HepG2 (cell line): ENCODE results near the gene GPR42.

Experiments used
- ATF3 ChIP-seq: sonication (generic); formaldehyde crosslinking; IDR thresholded peaks from 2 replicates; pipeline ENCODE4 v1.4.0; 2020; ENCODE audit warnings: missing genetic modification reagents
- CBX1 ChIP-seq: IDR thresholded peaks from one replicate; pipeline ENCODE4 v1.6.1; 2016; ENCODE audit warnings: antibody characterized with exemption, low read depth
- CTCF ChIP-seq: sonication (generic); formaldehyde crosslinking; IDR thresholded peaks from 2 replicates; pipeline ENCODE4 v1.5.0; 2020; ENCODE audit warnings: mild to moderate bottlenecking, missing genetic modification reagents, moderate library complexity
- EP300 ChIP-seq, 3 experiments: sonication (generic) in 1 of 3; formaldehyde crosslinking in 1 of 3; IDR thresholded peaks; 2 replicates each; pipeline versions ENCODE4 v1.5.1 to v1.6.1; 2011 to 2020; ENCODE audit warnings: low read depth in 2 of 3, low read length in 2 of 3, borderline replicate concordance in 1 of 3, improper control_type of control experiment in 1 of 3, mild to moderate bottlenecking in 1 of 3, missing genetic modification reagents in 1 of 3, moderate library complexity in 1 of 3
- FOSL1 ChIP-seq: sonication (generic); formaldehyde crosslinking; IDR thresholded peaks from 2 replicates; pipeline ENCODE4 v1.9.0; 2021; ENCODE audit warnings: missing genetic modification reagents, borderline replicate concordance
- NR2F6 ChIP-seq, 2 experiments: IDR thresholded peaks; 2 replicates each; pipeline ENCODE4 v1.6.1; 2016; ENCODE audit warnings: antibody characterized with exemption in 1 of 2, mild to moderate bottlenecking in 1 of 2
- PCBP2 ChIP-seq: fragments of 200-400 bp; formaldehyde crosslinking; optimal IDR thresholded peaks from 2 replicates; pipeline ENCODE3; 2018; ENCODE audit warnings: low read length, low read depth; ENCODE audit not compliant: poor library complexity, severe bottlenecking
- ZFP82 ChIP-seq: sonication (generic); formaldehyde crosslinking; IDR thresholded peaks from 2 replicates; pipeline ENCODE4 v1.5.1; 2020; ENCODE audit warnings: mild to moderate bottlenecking, missing genetic modification reagents, borderline replicate concordance
- ZNF232 ChIP-seq: sonication (generic); formaldehyde crosslinking; IDR thresholded peaks from 2 replicates; pipeline ENCODE4 v1.4.0; 2020; ENCODE audit warnings: missing genetic modification reagents, borderline replicate concordance
- ZNF557 ChIP-seq: sonication (generic); formaldehyde crosslinking; IDR thresholded peaks from 2 replicates; pipeline ENCODE4 v1.4.0; 2020; ENCODE audit warnings: missing genetic modification reagents
- ZNF709 ChIP-seq: sonication (generic); formaldehyde crosslinking; IDR thresholded peaks from 2 replicates; pipeline ENCODE4 v1.5.0; 2020; ENCODE audit warnings: mild to moderate bottlenecking, missing genetic modification reagents

DNA sequence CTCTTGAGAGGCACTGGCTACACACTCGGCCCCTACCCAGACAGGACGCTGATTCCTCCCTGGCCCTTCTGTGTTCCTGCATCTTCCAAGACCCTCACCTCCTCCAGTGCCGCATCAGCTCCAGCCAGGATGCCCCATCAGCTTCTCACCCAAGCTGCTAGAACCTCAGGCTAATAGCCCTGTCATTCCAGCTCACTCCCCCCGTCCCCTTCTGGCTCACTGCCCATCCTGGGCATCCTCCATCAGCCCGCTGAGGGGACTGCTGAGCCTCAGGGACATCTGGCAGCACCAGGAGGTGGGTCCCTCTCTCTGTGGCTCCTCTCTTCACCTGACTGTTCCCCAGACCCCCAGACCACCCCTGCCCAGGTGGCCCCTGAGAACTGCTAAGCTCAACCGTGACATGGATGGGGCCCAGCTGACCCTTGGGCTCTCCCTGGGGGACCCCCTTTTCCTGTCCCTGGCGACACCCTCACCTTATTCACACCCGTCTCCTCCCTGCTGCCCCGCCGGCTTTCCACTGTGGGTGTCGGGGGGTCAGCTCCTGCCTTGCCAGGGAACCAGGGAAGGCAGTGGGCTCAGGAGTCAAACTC lies 7.8 kb upstream of the GPR42 start:
- TF ChIP-seq EP300 (IDR thresholded peaks at IDR 0.05; ENCODE audit: low read depth in 2 of 2, low read length in 2 of 2), result no peak
- TF ChIP-seq EP300 (CRISPR knock-in tag; IDR thresholded peaks at IDR 0.05; ENCODE audit: borderline replicate concordance), result no peak
- TF ChIP-seq FOSL1 (CRISPR knock-in tag), result no peak
- no peak for TF ChIP-seq ZFP82 (CRISPR knock-in tag)
- no peak for TF ChIP-seq CBX1
- no peak for TF ChIP-seq PCBP2
- TF ChIP-seq CTCF (CRISPR knock-in tag), result no peak
- no peak for TF ChIP-seq ATF3 (CRISPR knock-in tag)
- TF ChIP-seq ZNF709 (CRISPR knock-in tag), result no peak
- TF ChIP-seq ZNF232 (CRISPR knock-in tag), result no peak
- no peak for TF ChIP-seq ZNF557 (CRISPR knock-in tag)
- TF ChIP-seq NR2F6 (IDR thresholded peaks at IDR 0.05), result no peak
- TF ChIP-seq NR2F6 (CRISPR knock-in tag; IDR thresholded peaks at IDR 0.05), result no peak
